GM12878 (cell line): ENCODE measurements around the gene RSAD2. TPM values are rescaled to one million over a fixed set of nuclear protein-coding genes. Genes with fewer than 3 reads are reported as not detected.

Source experiments
- ATAC-seq: fragments of 200-7000 bp; cut with Tn5 transposase; 3 replicates; pipeline ENCODE4 v1.9.1; 2020; ENCODE audit warnings: mild to moderate bottlenecking, moderate library complexity
- BruUV-seq: library from RNA; stranded (reverse); fragments of 400-500 nt; replicated peaks from 2 replicates; lab custom pipeline; 2021; lab: Mats Ljungman, UMichigan
- CTCF ChIA-PET: fragments of 300-600 bp; sonication (Branson Sonifier 250); formaldehyde crosslinking; extraction: SDS; loops from one replicate; lab custom pipeline; 2021; ENCODE audit warnings: inconsistent platforms; lab: Yijun Ruan, JAX
- POLR2A ChIA-PET: fragments of 350-600 bp; formaldehyde crosslinking; extraction: SDS; loops from one replicate; lab custom pipeline; 2021; ENCODE audit warnings: inconsistent platforms; lab: Charles Lee
- RAD21 ChIA-PET: fragments of 300-600 bp; sonication (Branson Sonifier 250); formaldehyde crosslinking; loops from one replicate; lab custom pipeline; 2023; ENCODE audit warnings: antibody characterized with exemption; ENCODE audit not compliant: unreplicated experiment; lab: Charles Lee
- SMC1A ChIA-PET: fragments of 300-600 bp; sonication (Branson Sonifier 250); formaldehyde crosslinking; loops from one replicate; lab custom pipeline; 2023; ENCODE audit not compliant: unreplicated experiment, uncharacterized antibody; lab: Charles Lee
- DNase-seq: peaks from one replicate; pipeline ENCODE4 v3.0.0-alpha.2; 2011; ENCODE audit warnings: low read depth, low spot score
- FAIRE-seq: peaks from 3 replicates; lab custom pipeline; 2011; peaks lifted over from hg19 to GRCh38; lab: Jason Lieb, UNC
- H2AFZ ChIP-seq: 2 replicates; pipeline ENCODE4 v1.6.0; 2011; ENCODE audit warnings: low read depth, low read length, control low read depth; ENCODE audit not compliant: control insufficient read depth
- H3K27ac ChIP-seq: 2 replicates; pipeline ENCODE4 v1.5.1; 2011; ENCODE audit warnings: control low read depth; ENCODE audit not compliant: control insufficient read depth, insufficient read depth
- H3K27me3 ChIP-seq, 2 experiments: replicated peaks in 1 of 2; 2 replicates each; pipeline versions ENCODE4 v1.6.0 to v1.6.1; 2011; ENCODE audit warnings: low read length in 1 of 2; ENCODE audit not compliant: control insufficient read depth in 2 of 2, insufficient read depth in 2 of 2
- H3K36me3 ChIP-seq, 2 experiments: 2 replicates each; pipeline ENCODE4 v1.5.1; 2011; ENCODE audit warnings: low read length in 1 of 2; ENCODE audit not compliant: control insufficient read depth in 2 of 2, insufficient read depth in 2 of 2
- H3K4me1 ChIP-seq: 2 replicates; pipeline ENCODE4 v1.6.1; 2011; ENCODE audit warnings: mild to moderate bottlenecking, low read length, moderate library complexity, mixed read lengths; ENCODE audit not compliant: control insufficient read depth, insufficient read depth
- H3K4me2 ChIP-seq: 2 replicates; pipeline ENCODE4 v1.6.0; 2011; ENCODE audit warnings: control low read depth; ENCODE audit not compliant: control insufficient read depth, insufficient read depth
- H3K4me3 ChIP-seq: fragments of 200-600 bp; sonication (generic); 2 replicates; pipeline ENCODE4 v1.5.1; 2016
- H3K79me2 ChIP-seq: 2 replicates; pipeline ENCODE4 v1.6.0; 2011; ENCODE audit warnings: low read length; ENCODE audit not compliant: control insufficient read depth, insufficient read depth
- H3K9ac ChIP-seq: 2 replicates; pipeline ENCODE4 v1.8.0; 2011; ENCODE audit warnings: low read length, control low read depth, mixed read lengths; ENCODE audit not compliant: control insufficient read depth, insufficient read depth
- H3K9me3 ChIP-seq: replicated peaks from 3 replicates; pipeline ENCODE4 v1.5.1; 2011; ENCODE audit warnings: mild to moderate bottlenecking, low read length; ENCODE audit not compliant: control insufficient read depth, insufficient read depth
- H4K20me1 ChIP-seq: 2 replicates; pipeline ENCODE4 v1.6.0; 2011; ENCODE audit not compliant: control insufficient read depth, insufficient read depth
- ATF3 ChIP-seq: IDR thresholded peaks from 2 replicates; pipeline ENCODE4 v1.6.1; 2011; ENCODE audit warnings: low read depth, mild to moderate bottlenecking, low read length, moderate library complexity, borderline replicate concordance; ENCODE audit errors: extremely low read depth
- BCL11A ChIP-seq: IDR thresholded peaks from 2 replicates; pipeline ENCODE4 v1.6.1; 2011; ENCODE audit warnings: low read depth, low read length
- BMI1 ChIP-seq: fragments of 450-650 bp; IDR thresholded peaks from 2 replicates; pipeline ENCODE4 v1.6.1; 2016; ENCODE audit warnings: mild to moderate bottlenecking, moderate library complexity, borderline replicate concordance
- CBFB ChIP-seq: IDR thresholded peaks from 2 replicates; pipeline ENCODE4 v1.6.1; 2016; ENCODE audit warnings: antibody characterized with exemption, low read depth
- CHD4 ChIP-seq: fragments of 200-600 bp; sonication (generic); IDR thresholded peaks from 2 replicates; pipeline ENCODE4 v1.6.1; 2016; ENCODE audit warnings: mild to moderate bottlenecking
- CREM ChIP-seq: IDR thresholded peaks from 2 replicates; pipeline ENCODE4 v1.6.1; 2014; ENCODE audit warnings: antibody characterized with exemption, low read depth
- HDAC2 ChIP-seq: fragments of 200-600 bp; sonication (generic); IDR thresholded peaks from 2 replicates; pipeline ENCODE4 v1.6.1; 2017
- JUNB ChIP-seq: IDR thresholded peaks from 2 replicates; pipeline ENCODE4 v1.6.1; 2016; ENCODE audit warnings: antibody characterized with exemption, mild to moderate bottlenecking
- NFXL1 ChIP-seq: fragments of 450-650 bp; IDR thresholded peaks from 2 replicates; pipeline ENCODE4 v1.6.1; 2017; ENCODE audit warnings: antibody characterized with exemption, mild to moderate bottlenecking, borderline replicate concordance
- NFYA ChIP-seq: IDR thresholded peaks from 2 replicates; pipeline ENCODE4 v1.6.1; 2011; ENCODE audit warnings: low read depth, mild to moderate bottlenecking, low read length, improper control_type of control experiment, borderline replicate concordance
- RAD51 ChIP-seq: fragments of 450-650 bp; IDR thresholded peaks from 2 replicates; pipeline ENCODE4 v1.6.1; 2016; ENCODE audit warnings: moderate library complexity, mild to moderate bottlenecking, inconsistent platforms
- RB1 ChIP-seq: fragments of 450-650 bp; formaldehyde crosslinking; IDR thresholded peaks from 2 replicates; pipeline ENCODE4 v1.6.1; 2017; ENCODE audit warnings: mild to moderate bottlenecking, borderline replicate concordance
- RUNX3 ChIP-seq: IDR thresholded peaks from 2 replicates; pipeline ENCODE4 v1.6.1; 2012; ENCODE audit warnings: low read length, inconsistent platforms
- STAT3 ChIP-seq: IDR thresholded peaks from 2 replicates; pipeline ENCODE4 v1.6.1; 2011; ENCODE audit warnings: low read depth, low read length, improper control_type of control experiment
- TAF1 ChIP-seq: IDR thresholded peaks from 2 replicates; pipeline ENCODE4 v1.6.1; 2011; ENCODE audit warnings: mild to moderate bottlenecking, low read depth, low read length, borderline replicate concordance
- TARDBP ChIP-seq: IDR thresholded peaks from 2 replicates; pipeline ENCODE4 v1.6.1; 2016; ENCODE audit warnings: borderline replicate concordance
- ZNF384 ChIP-seq: IDR thresholded peaks from 2 replicates; pipeline ENCODE4 v1.6.1; 2012; ENCODE audit warnings: low read depth, mild to moderate bottlenecking, low read length, improper control_type of control experiment, borderline replicate concordance
- ZNF687 ChIP-seq: fragments of 450-650 bp; IDR thresholded peaks from 2 replicates; pipeline ENCODE4 v1.6.1; 2017; ENCODE audit warnings: mild to moderate bottlenecking, moderate library complexity
- WGBS: methylation state at CpG from one replicate; pipeline ENCODE4 v1.1.6; 2016; ENCODE audit warnings: low lambda C conversion rate; ENCODE audit not compliant: insufficient replicate concordance, insufficient coverage; ENCODE audit errors: missing lambda C conversion rate; 5-methylcytosine and 5-hydroxymethylcytosine counted together
- in situ Hi-C: fragments of 300-500 bp; cut with MboI; formaldehyde crosslinking; loops from 9 replicates; pipeline ENCODE4 v1.14.3; 2018; ENCODE audit warnings: mixed read lengths
- intact Hi-C: fragments of 100-400 bp; cut with micrococcal nuclease; formaldehyde crosslinking; loops from one replicate; pipeline ENCODE4 v1.14.2; 2022; ENCODE audit not compliant: unreplicated experiment
- polyA plus RNA-seq, 11 experiments: library from polyadenylated mRNA; depleted of rRNA in 4 of 11; unstranded in 6 of 11; stranded (reverse) in 5 of 11; fragments of >200 nt; fragmentation: Nextera tagmentation in 4 of 11; fragmentation: Illumina TruSeq in 1 of 11; extraction: Ambion mirVana in 4 of 11; extraction: Trizol in 1 of 11; gene quantifications; 1 replicate in 1 of 11; 2 replicates in 10 of 11; pipeline versions ENCODE4 v1.2.1 to v1.2.3, GENCODE V29; 2011 to 2016; ENCODE audit warnings: inconsistent platforms in 2 of 11, missing spikeins in 2 of 11, low read depth in 1 of 11
- total RNA-seq, 4 experiments: library from RNA; depleted of rRNA in 3 of 4; stranded (reverse); fragments of >200 nt in 3 of 4; fragmentation: Illumina TruSeq in 1 of 4; extraction: Trizol in 1 of 4; gene quantifications; 2 replicates each; pipeline versions ENCODE4 v1.2.1 to v1.2.3, GENCODE V29; 2013 to 2021
- TF ChIP-seq, protein P1 (sequence below): fragments of 450-650 bp; formaldehyde crosslinking; IDR thresholded peaks from 2 replicates; pipeline ENCODE4 v1.4.0; 2020; ENCODE audit warnings: mild to moderate bottlenecking, moderate library complexity

Gene RSAD2
- total and polyA plus RNA-seq, 10 of the 15 experiments (the other 5 are each of a cell fraction or from before 2014, with no cell fraction given): 0.24 to 0.90 (median 0.69) TPM

DNA sequence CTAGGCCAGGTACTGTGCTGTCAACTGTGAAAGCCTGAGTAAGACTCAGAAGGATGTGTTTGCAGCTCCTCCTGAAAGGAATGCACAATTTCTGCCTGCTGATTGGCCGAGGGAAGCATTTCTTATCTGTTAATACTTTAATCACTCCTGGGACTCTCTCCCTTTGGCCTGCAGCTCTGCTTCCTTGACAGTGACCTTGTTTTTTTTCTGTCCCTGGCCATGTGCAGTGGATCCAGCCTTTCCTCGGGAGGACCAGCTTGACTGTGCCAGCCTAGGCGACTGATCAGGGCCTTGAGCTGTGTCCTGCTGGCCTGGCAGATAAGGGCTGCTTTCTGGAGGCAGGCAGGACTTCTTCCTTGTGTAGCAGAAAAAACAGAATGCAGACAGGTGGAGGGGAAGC is 49.6 kb downstream of the RSAD2 start:
- RAD21 ChIA-PET: no interaction called here
- DNase-seq (no peak), FAIRE-seq (no peak), ATAC-seq (no peak)
- CTCF ChIA-PET: no interaction called here
- peaks cover 4% of the 10 kb centered on the region; the same call in 1 of the 3 replicates for H3K9me3 ChIP-seq
- WGBS: 45% methylated on average over 3 of the region's 3 CpGs
- H3K79me2 ChIP-seq: no peaks in the 10 kb centered on the region
- no peaks in the 10 kb centered on the region for H4K20me1 ChIP-seq
- no peaks in the 10 kb centered on the region for H3K36me3 ChIP-seq
- H3K4me3 ChIP-seq: no peak overlapping the region
- no TSS peak for BruUV-seq
- no peak overlapping the region for H3K4me2 ChIP-seq
- H2AFZ ChIP-seq: no peak overlapping the region
- H3K9ac ChIP-seq: no peak overlapping the region
- POLR2A ChIA-PET: no interaction called here
- no peaks in the 10 kb centered on the region for H3K4me1 ChIP-seq
- H3K27me3 ChIP-seq: no peaks in the 10 kb centered on the region
- H3K27ac ChIP-seq: no peak overlapping the region
- intact Hi-C loops: no loop called here
- SMC1A ChIA-PET: interaction anchor here (1.0 to 1.4 kb wide), 2 partner anchors 18 to 51 kb away, joined by 3 read pairs; no protein-coding TSS in a partner anchor
- in situ Hi-C loops: no loop called here
- TF ChIP-seq ZNF687: no peak
- no peak for TF ChIP-seq RB1
- TF ChIP-seq, protein P1, sequence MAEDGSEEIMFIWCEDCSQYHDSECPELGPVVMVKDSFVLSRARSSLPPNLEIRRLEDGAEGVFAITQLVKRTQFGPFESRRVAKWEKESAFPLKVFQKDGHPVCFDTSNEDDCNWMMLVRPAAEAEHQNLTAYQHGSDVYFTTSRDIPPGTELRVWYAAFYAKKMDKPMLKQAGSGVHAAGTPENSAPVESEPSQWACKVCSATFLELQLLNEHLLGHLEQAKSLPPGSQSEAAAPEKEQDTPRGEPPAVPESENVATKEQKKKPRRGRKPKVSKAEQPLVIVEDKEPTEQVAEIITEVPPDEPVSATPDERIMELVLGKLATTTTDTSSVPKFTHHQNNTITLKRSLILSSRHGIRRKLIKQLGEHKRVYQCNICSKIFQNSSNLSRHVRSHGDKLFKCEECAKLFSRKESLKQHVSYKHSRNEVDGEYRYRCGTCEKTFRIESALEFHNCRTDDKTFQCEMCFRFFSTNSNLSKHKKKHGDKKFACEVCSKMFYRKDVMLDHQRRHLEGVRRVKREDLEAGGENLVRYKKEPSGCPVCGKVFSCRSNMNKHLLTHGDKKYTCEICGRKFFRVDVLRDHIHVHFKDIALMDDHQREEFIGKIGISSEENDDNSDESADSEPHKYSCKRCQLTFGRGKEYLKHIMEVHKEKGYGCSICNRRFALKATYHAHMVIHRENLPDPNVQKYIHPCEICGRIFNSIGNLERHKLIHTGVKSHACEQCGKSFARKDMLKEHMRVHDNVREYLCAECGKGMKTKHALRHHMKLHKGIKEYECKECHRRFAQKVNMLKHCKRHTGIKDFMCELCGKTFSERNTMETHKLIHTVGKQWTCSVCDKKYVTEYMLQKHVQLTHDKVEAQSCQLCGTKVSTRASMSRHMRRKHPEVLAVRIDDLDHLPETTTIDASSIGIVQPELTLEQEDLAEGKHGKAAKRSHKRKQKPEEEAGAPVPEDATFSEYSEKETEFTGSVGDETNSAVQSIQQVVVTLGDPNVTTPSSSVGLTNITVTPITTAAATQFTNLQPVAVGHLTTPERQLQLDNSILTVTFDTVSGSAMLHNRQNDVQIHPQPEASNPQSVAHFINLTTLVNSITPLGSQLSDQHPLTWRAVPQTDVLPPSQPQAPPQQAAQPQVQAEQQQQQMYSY (CRISPR knock-in tag): no peak
- TF ChIP-seq TARDBP: no peak
- TF ChIP-seq CREM: no peak
- TF ChIP-seq CHD4: no peak
- no peak for TF ChIP-seq CBFB
- TF ChIP-seq RAD51: no peak
- no peak for TF ChIP-seq ZNF384
- TF ChIP-seq JUNB: no peak
- no peak for TF ChIP-seq BMI1
- no peak for TF ChIP-seq HDAC2
- TF ChIP-seq NFXL1: no peak
- no peak for TF ChIP-seq ATF3
- no peak for TF ChIP-seq TAF1
- no peak for TF ChIP-seq BCL11A
- no peak for TF ChIP-seq RUNX3
- no peak for TF ChIP-seq NFYA
- TF ChIP-seq STAT3: no peak
